ENCODE measurements around the gene SUFU.

The SUFU gene

GRCh38 chr10:102599565-102600327 lies 96.0 kb downstream of the SUFU start:
- Mint-ChIP-seq H3K4me3 (no peak overlapping the region), H3K9me3 (no peaks in the 10 kb centered on the region), H3K36me3 (ENCODE audit: low read depth) (peaks cover 13% of the 10 kb centered on the region), H3K27ac (no peak overlapping the region), H3K4me1 (ENCODE audit: low read depth) (peaks cover 10% of the 10 kb centered on the region), H3K27me3 (ENCODE audit: low read depth) (no peaks in the 10 kb centered on the region)

- H3K27me3 Mint-ChIP-seq (ENCODE audit: low read depth), result no peaks in the 10 kb centered on the region
- H3K4me1 Mint-ChIP-seq (ENCODE audit: low read depth), result peaks cover 10% of the 10 kb centered on the region
- no peak overlapping the region for H3K27ac Mint-ChIP-seq
- H3K4me3 Mint-ChIP-seq, result no peak overlapping the region
- peaks cover 13% of the 10 kb centered on the region for H3K36me3 Mint-ChIP-seq (ENCODE audit: low read depth)
- H3K9me3 Mint-ChIP-seq, result no peaks in the 10 kb centered on the region
These were observed 97.0 kb downstream of the SUFU start for GRCh38 chr10:102600816-102601215.

GRCh38 chr10:102601639-102602038 lies 97.9 kb downstream of the SUFU start:
- H3K9me3 Mint-ChIP-seq, result no peaks in the 10 kb centered on the region
- H3K36me3 Mint-ChIP-seq (ENCODE audit: low read depth), result peaks cover 16% of the 10 kb centered on the region
- peaks cover 7% of the 10 kb centered on the region for H3K4me1 Mint-ChIP-seq (ENCODE audit: low read depth)

GRCh38 chr10:102602272-102603045 lies 98.7 kb downstream of the SUFU start:
- Mint-ChIP-seq H3K27ac (no peak overlapping the region), H3K4me1 (ENCODE audit: low read depth) (peaks cover 7% of the 10 kb centered on the region)

More at GRCh38 chr10:102601639-102602038, 97.9 kb downstream of the SUFU start:
- Mint-ChIP-seq H3K4me3 (no peak overlapping the region), H3K27ac (no peak overlapping the region), H3K27me3 (ENCODE audit: low read depth) (no peaks in the 10 kb centered on the region)

GRCh38 chr10:102603946-102604345 lies 100.2 kb downstream of the SUFU start:
- no peak overlapping the region for H3K4me3 Mint-ChIP-seq
- H3K4me1 Mint-ChIP-seq (ENCODE audit: low read depth), result peaks cover 7% of the 10 kb centered on the region
- H3K36me3 Mint-ChIP-seq (ENCODE audit: low read depth), result peaks cover 12% of the 10 kb centered on the region
- H3K27me3 Mint-ChIP-seq (ENCODE audit: low read depth), result no peaks in the 10 kb centered on the region
- H3K27ac Mint-ChIP-seq, result peak overlapping the region; percentile 24
- H3K9me3 Mint-ChIP-seq, result no peaks in the 10 kb centered on the region

More at GRCh38 chr10:102602272-102603045, 98.7 kb downstream of the SUFU start:
- no peaks in the 10 kb centered on the region for H3K9me3 Mint-ChIP-seq
- peaks cover 17% of the 10 kb centered on the region for H3K36me3 Mint-ChIP-seq (ENCODE audit: low read depth)
- no peak overlapping the region for H3K4me3 Mint-ChIP-seq
- no peaks in the 10 kb centered on the region for H3K27me3 Mint-ChIP-seq (ENCODE audit: low read depth)

- Mint-ChIP-seq H3K4me3 (no peak overlapping the region), H3K27ac (no peak overlapping the region), H3K4me1 (ENCODE audit: low read depth) (peaks cover 7% of the 10 kb centered on the region), H3K9me3 (no peaks in the 10 kb centered on the region), H3K36me3 (ENCODE audit: low read depth) (peaks cover 8% of the 10 kb centered on the region), H3K27me3 (ENCODE audit: low read depth) (no peaks in the 10 kb centered on the region)
These were observed 100.7 kb downstream of the SUFU start for GRCh38 chr10:102604439-102604841.

- Mint-ChIP-seq H3K4me3 (no peak overlapping the region), H3K27me3 (ENCODE audit: low read depth) (no peaks in the 10 kb centered on the region), H3K27ac (no peak overlapping the region), H3K9me3 (no peaks in the 10 kb centered on the region), H3K36me3 (ENCODE audit: low read depth) (peaks cover 8% of the 10 kb centered on the region), H3K4me1 (ENCODE audit: low read depth) (peaks cover 7% of the 10 kb centered on the region)
These were observed 101.9 kb downstream of the SUFU start for GRCh38 chr10:102605712-102606111.

GRCh38 chr10:102608487-102608886 lies 104.7 kb downstream of the SUFU start:
- peaks cover 15% of the 10 kb centered on the region for H3K4me1 Mint-ChIP-seq (ENCODE audit: low read depth)
- H3K36me3 Mint-ChIP-seq (ENCODE audit: low read depth), result peaks cover 8% of the 10 kb centered on the region
- no peaks in the 10 kb centered on the region for H3K27me3 Mint-ChIP-seq (ENCODE audit: low read depth)
- H3K27ac Mint-ChIP-seq, result no peak overlapping the region
- no peaks in the 10 kb centered on the region for H3K9me3 Mint-ChIP-seq
- H3K4me3 Mint-ChIP-seq, result no peak overlapping the region

- Mint-ChIP-seq H3K27ac (no peak overlapping the region), H3K4me1 (ENCODE audit: low read depth) (peaks cover 8% of the 10 kb centered on the region), H3K9me3 (no peaks in the 10 kb centered on the region), H3K36me3 (ENCODE audit: low read depth) (peaks cover 4% of the 10 kb centered on the region), H3K4me3 (no peak overlapping the region), H3K27me3 (ENCODE audit: low read depth) (no peaks in the 10 kb centered on the region)
These were observed 106.7 kb downstream of the SUFU start for GRCh38 chr10:102610441-102610887.

- Mint-ChIP-seq H3K36me3 (ENCODE audit: low read depth) (peaks cover 2% of the 10 kb centered on the region), H3K4me3 (no peak overlapping the region), H3K27me3 (ENCODE audit: low read depth) (no peaks in the 10 kb centered on the region), H3K27ac (no peak overlapping the region), H3K4me1 (ENCODE audit: low read depth) (peaks cover 8% of the 10 kb centered on the region), H3K9me3 (no peaks in the 10 kb centered on the region)
These were observed 107.8 kb downstream of the SUFU start for GRCh38 chr10:102611514-102612087.

GRCh38 chr10:102612964-102613275 lies 109.1 kb downstream of the SUFU start:
- H3K27me3 Mint-ChIP-seq (ENCODE audit: low read depth), result no peaks in the 10 kb centered on the region
- peak overlapping the region; percentile 78 for H3K27ac Mint-ChIP-seq
- H3K9me3 Mint-ChIP-seq, result no peaks in the 10 kb centered on the region
- H3K4me1 Mint-ChIP-seq (ENCODE audit: low read depth), result peaks cover 8% of the 10 kb centered on the region
- no peaks in the 10 kb centered on the region for H3K36me3 Mint-ChIP-seq (ENCODE audit: low read depth)
- no peak overlapping the region for H3K4me3 Mint-ChIP-seq

GRCh38 chr10:102613286-102613685 lies 109.5 kb downstream of the SUFU start:
- H3K27ac Mint-ChIP-seq, result no peak overlapping the region
- peaks cover 8% of the 10 kb centered on the region for H3K4me1 Mint-ChIP-seq (ENCODE audit: low read depth)
- H3K9me3 Mint-ChIP-seq, result no peaks in the 10 kb centered on the region
- H3K4me3 Mint-ChIP-seq, result no peak overlapping the region
- H3K36me3 Mint-ChIP-seq (ENCODE audit: low read depth), result no peaks in the 10 kb centered on the region
- no peaks in the 10 kb centered on the region for H3K27me3 Mint-ChIP-seq (ENCODE audit: low read depth)

- no peaks in the 10 kb centered on the region for H3K9me3 Mint-ChIP-seq
- H3K36me3 Mint-ChIP-seq (ENCODE audit: low read depth), result no peaks in the 10 kb centered on the region
- H3K27me3 Mint-ChIP-seq (ENCODE audit: low read depth), result no peaks in the 10 kb centered on the region
- H3K27ac Mint-ChIP-seq, result no peak overlapping the region
- H3K4me1 Mint-ChIP-seq (ENCODE audit: low read depth), result peaks cover 8% of the 10 kb centered on the region
- H3K4me3 Mint-ChIP-seq, result no peak overlapping the region
These were observed 110.0 kb downstream of the SUFU start for GRCh38 chr10:102613785-102614184.

- Mint-ChIP-seq H3K27me3 (ENCODE audit: low read depth) (no peaks in the 10 kb centered on the region), H3K27ac (no peak overlapping the region), H3K9me3 (no peaks in the 10 kb centered on the region), H3K36me3 (ENCODE audit: low read depth) (peaks cover 4% of the 10 kb centered on the region), H3K4me1 (ENCODE audit: low read depth) (peaks cover 8% of the 10 kb centered on the region), H3K4me3 (no peak overlapping the region)
These were observed 111.1 kb downstream of the SUFU start for GRCh38 chr10:102614888-102615287.

GRCh38 chr10:102615361-102615760 lies 111.6 kb downstream of the SUFU start:
- Mint-ChIP-seq H3K4me3 (no peak overlapping the region), H3K36me3 (ENCODE audit: low read depth) (peaks cover 4% of the 10 kb centered on the region), H3K4me1 (ENCODE audit: low read depth) (peaks cover 8% of the 10 kb centered on the region), H3K27me3 (ENCODE audit: low read depth) (no peaks in the 10 kb centered on the region), H3K27ac (no peak overlapping the region), H3K9me3 (no peaks in the 10 kb centered on the region)
